Stomach smooth muscle (tissue), 2 donors: ENCODE data around the gene ERP27.

Experiments used
- H3K27ac ChIP-seq: one replicate; pipeline ENCODE4 v1.7.0; 2013; ENCODE audit warnings: mild to moderate bottlenecking, low read length, inconsistent platforms
- H3K27me3 ChIP-seq, 2 donors: one replicate each; pipeline ENCODE4 v1.7.0; 2013; ENCODE audit warnings: low read length in 2 of 2; ENCODE audit not compliant: insufficient read depth in 2 of 2, control insufficient read depth in 1 of 2
- H3K36me3 ChIP-seq, 2 donors: one replicate each; pipeline ENCODE4 v1.7.0; 2013; ENCODE audit warnings: low read length in 2 of 2; ENCODE audit not compliant: control insufficient read depth in 2 of 2, insufficient read depth in 2 of 2
- H3K4me1 ChIP-seq: one replicate; pipeline ENCODE4 v1.7.0; 2013; ENCODE audit warnings: low read length; ENCODE audit not compliant: control insufficient read depth, insufficient read depth
- H3K4me3 ChIP-seq, 2 donors: one replicate each; pipeline ENCODE4 v1.7.0; 2013; ENCODE audit warnings: low read length in 2 of 2
- H3K9ac ChIP-seq, 2 donors: one replicate each; pipeline ENCODE4 v1.7.0; 2013; ENCODE audit warnings: low read length in 2 of 2, mild to moderate bottlenecking in 1 of 2
- H3K9me3 ChIP-seq, 2 donors: one replicate each; pipeline ENCODE4 v1.7.0; 2013; ENCODE audit warnings: low read length in 2 of 2; ENCODE audit not compliant: control insufficient read depth in 2 of 2
- donor health status: healthy.
- donor health status: Pancreatic carcinoma.

The ERP27 gene

GRCh38 chr12:14960548-14961465, 22.5 kb upstream of the ERP27 start:
- H3K9ac ChIP-seq: no peak overlapping the region
- H3K4me3 ChIP-seq: peak overlapping the region in 1 of 2 donors; percentile 58
- no peaks in the 10 kb centered on the region for H3K27me3 ChIP-seq
- H3K27ac ChIP-seq: peak overlapping the region; percentile 13
- H3K4me1 ChIP-seq: peaks cover 12% of the 10 kb centered on the region
- no peaks in the 10 kb centered on the region for H3K36me3 ChIP-seq
- H3K9me3 ChIP-seq: no peaks in the 10 kb centered on the region

- H3K27ac ChIP-seq: peak overlapping the region; percentile 8
- no peaks in the 10 kb centered on the region for H3K9me3 ChIP-seq
- no peak overlapping the region for H3K9ac ChIP-seq
- H3K4me3 ChIP-seq: peak overlapping the region in 1 of 2 donors; percentile 31
- H3K27me3 ChIP-seq: no peaks in the 10 kb centered on the region
- no peaks in the 10 kb centered on the region for H3K36me3 ChIP-seq
- peaks cover 12% of the 10 kb centered on the region for H3K4me1 ChIP-seq
These were observed 21.7 kb upstream of the ERP27 start for GRCh38 chr12:14959916-14960496.

- Histone ChIP-seq H3K27me3 (no peaks in the 10 kb centered on the region), H3K9ac (no peak overlapping the region), H3K36me3 (no peaks in the 10 kb centered on the region), H3K4me3 (peak overlapping the region in 1 of 2 donors; percentile 31), H3K27ac (no peak overlapping the region), H3K4me1 (peaks cover 12% of the 10 kb centered on the region), H3K9me3 (no peaks in the 10 kb centered on the region)
These were observed 21.1 kb upstream of the ERP27 start for GRCh38 chr12:14959463-14959862.

- Histone ChIP-seq H3K27me3 (no peaks in the 10 kb centered on the region), H3K4me1 (peaks cover 12% of the 10 kb centered on the region), H3K27ac (no peak overlapping the region), H3K9ac (no peak overlapping the region), H3K9me3 (no peaks in the 10 kb centered on the region), H3K4me3 (no peak overlapping the region), H3K36me3 (no peaks in the 10 kb centered on the region)
These were observed 20.7 kb upstream of the ERP27 start for GRCh38 chr12:14959126-14959440.

GRCh38 chr12:14958361-14959125, 20.2 kb upstream of the ERP27 start:
- peak overlapping the region; percentile 46 for H3K27ac ChIP-seq
- no peaks in the 10 kb centered on the region for H3K27me3 ChIP-seq
- no peaks in the 10 kb centered on the region for H3K36me3 ChIP-seq
- H3K9ac ChIP-seq: no peak overlapping the region
- H3K4me3 ChIP-seq: no peak overlapping the region
- H3K9me3 ChIP-seq: no peaks in the 10 kb centered on the region
- peaks cover 12% of the 10 kb centered on the region for H3K4me1 ChIP-seq

GRCh38 chr12:14957551-14958168, 19.3 kb upstream of the ERP27 start:
- peak overlapping the region in 1 of 2 donors; percentile 8 for H3K4me3 ChIP-seq
- H3K9me3 ChIP-seq: no peaks in the 10 kb centered on the region
- H3K9ac ChIP-seq: no peak overlapping the region
- H3K4me1 ChIP-seq: peaks cover 12% of the 10 kb centered on the region
- H3K27me3 ChIP-seq: no peaks in the 10 kb centered on the region
- peak overlapping the region; percentile 46 for H3K27ac ChIP-seq
- H3K36me3 ChIP-seq: no peaks in the 10 kb centered on the region

GRCh38 chr12:14956905-14957304, 18.6 kb upstream of the ERP27 start:
- no peak overlapping the region for H3K4me3 ChIP-seq
- no peak overlapping the region for H3K27ac ChIP-seq
- H3K9me3 ChIP-seq: no peaks in the 10 kb centered on the region
- H3K4me1 ChIP-seq: peaks cover 12% of the 10 kb centered on the region
- no peaks in the 10 kb centered on the region for H3K27me3 ChIP-seq
- H3K36me3 ChIP-seq: no peaks in the 10 kb centered on the region
- H3K9ac ChIP-seq: no peak overlapping the region

- Histone ChIP-seq H3K4me1 (peaks cover 12% of the 10 kb centered on the region), H3K4me3 (no peak overlapping the region), H3K27ac (no peak overlapping the region), H3K27me3 (no peaks in the 10 kb centered on the region), H3K9ac (no peak overlapping the region), H3K36me3 (no peaks in the 10 kb centered on the region), H3K9me3 (no peaks in the 10 kb centered on the region)
These were observed 17.9 kb upstream of the ERP27 start for GRCh38 chr12:14956024-14956891.

- Histone ChIP-seq H3K9me3 (no peaks in the 10 kb centered on the region), H3K27ac (no peak overlapping the region), H3K4me3 (no peak overlapping the region), H3K27me3 (no peaks in the 10 kb centered on the region), H3K36me3 (no peaks in the 10 kb centered on the region), H3K9ac (no peak overlapping the region), H3K4me1 (peaks cover 12% of the 10 kb centered on the region)
These were observed 15.9 kb upstream of the ERP27 start for GRCh38 chr12:14954269-14954668.

- H3K9ac ChIP-seq: no peak overlapping the region
- H3K9me3 ChIP-seq: no peaks in the 10 kb centered on the region
- no peak overlapping the region for H3K4me3 ChIP-seq
- no peaks in the 10 kb centered on the region for H3K36me3 ChIP-seq
- H3K4me1 ChIP-seq: peaks cover 16% of the 10 kb centered on the region
- no peak overlapping the region for H3K27ac ChIP-seq
- H3K27me3 ChIP-seq: no peaks in the 10 kb centered on the region
These were observed 15.4 kb upstream of the ERP27 start for GRCh38 chr12:14953752-14954151.
